Endothelial cell of umbilical vein (primary cell): ENCODE measurements around the gene SMAD6. TPM values are rescaled to one million over a fixed set of nuclear protein-coding genes. Genes with fewer than 3 reads are reported as not detected.

Experiments
- BruUV-seq: library from RNA; stranded (reverse); fragments of 400-500 nt; replicated peaks from 2 replicates; lab custom pipeline; 2021; lab: Mats Ljungman, UMichigan
- CTCF ChIA-PET: fragments of 300-600, 350-600 bp; sonication (Branson Sonifier 250); formaldehyde crosslinking; loops from one replicate; lab custom pipeline; 2021; ENCODE audit warnings: antibody characterized with exemption, inconsistent platforms; lab: Charles Lee
- POLR2A ChIA-PET: fragments of 300-600, 350-600 bp; sonication (Branson Sonifier 250); formaldehyde crosslinking; loops from one replicate; lab custom pipeline; 2021; ENCODE audit warnings: antibody characterized with exemption, inconsistent platforms; lab: Charles Lee
- DNase-seq: peaks from one replicate; pipeline ENCODE4 v3.0.0-alpha.2; 2011; ENCODE audit warnings: low read depth, low spot score
- FAIRE-seq: peaks from 2 replicates; lab custom pipeline; 2011; peaks lifted over from hg19 to GRCh38; lab: Jason Lieb, UNC
- H2AFZ ChIP-seq: 2 replicates; pipeline ENCODE4 v1.6.0; 2012; ENCODE audit warnings: low read depth, low read length, control low read depth, inconsistent platforms
- H3K27ac ChIP-seq: 2 replicates; pipeline ENCODE4 v1.5.1; 2011; ENCODE audit warnings: low read depth, mild to moderate bottlenecking, control low read depth, low read length, moderate library complexity; ENCODE audit not compliant: insufficient read depth
- H3K27me3 ChIP-seq, 2 experiments: 2 replicates each; pipeline versions ENCODE4 v1.6.0 to v1.6.1; 2011; ENCODE audit warnings: low read length in 2 of 2, mixed read lengths in 1 of 2; ENCODE audit not compliant: control insufficient read depth in 2 of 2, insufficient read depth in 2 of 2
- H3K36me3 ChIP-seq, 2 experiments: 2 replicates in 1 of 2; 3 replicates in 1 of 2; pipeline ENCODE4 v1.5.1; 2011; ENCODE audit warnings: low read length in 2 of 2, mild to moderate bottlenecking in 1 of 2, moderate library complexity in 1 of 2; ENCODE audit not compliant: control insufficient read depth in 2 of 2, insufficient read depth in 2 of 2; ENCODE audit errors: extremely low read depth in 1 of 2
- H3K4me1 ChIP-seq: 3 replicates; pipeline ENCODE4 v1.5.1; 2011; ENCODE audit warnings: mild to moderate bottlenecking, low read length; ENCODE audit not compliant: control insufficient read depth, insufficient read depth; ENCODE audit errors: extremely low read depth
- H3K4me2 ChIP-seq: 2 replicates; pipeline ENCODE4 v1.6.1; 2011; ENCODE audit warnings: low read length, control low read depth, mixed read lengths; ENCODE audit not compliant: insufficient read depth
- H3K4me3 ChIP-seq, 3 experiments: fragments of 200-600 bp in 1 of 3; sonication (generic), shearing (Covaris generic) in 1 of 3; replicated peaks in 1 of 3; 2 replicates each; pipeline ENCODE4 v1.5.1; 2011 to 2016; ENCODE audit warnings: control low read depth in 3 of 3, low read length in 3 of 3, mild to moderate bottlenecking in 2 of 3, inconsistent platforms in 1 of 3, low read depth in 1 of 3, moderate library complexity in 1 of 3; ENCODE audit not compliant: insufficient read depth in 1 of 3
- H3K79me2 ChIP-seq: 2 replicates; pipeline ENCODE4 v1.6.0; 2012; ENCODE audit warnings: low read length, inconsistent platforms; ENCODE audit not compliant: control insufficient read depth, insufficient read depth
- H3K9ac ChIP-seq: replicated peaks from 2 replicates; pipeline ENCODE3; 2011; ENCODE audit warnings: low read length, control low read depth; ENCODE audit not compliant: insufficient read depth; ENCODE audit errors: extremely low read depth
- H3K9me1 ChIP-seq: replicated peaks from 3 replicates; pipeline ENCODE4 v1.6.0; 2011; ENCODE audit warnings: mild to moderate bottlenecking, low read length; ENCODE audit not compliant: control insufficient read depth, insufficient read depth; ENCODE audit errors: extremely low read depth
- H3K9me3 ChIP-seq: replicated peaks from 2 replicates; pipeline ENCODE4 v1.5.1; 2012; ENCODE audit warnings: low read length, inconsistent platforms; ENCODE audit not compliant: control insufficient read depth, insufficient read depth
- H4K20me1 ChIP-seq: replicated peaks from 2 replicates; pipeline ENCODE3; 2011; ENCODE audit warnings: mild to moderate bottlenecking, low read length; ENCODE audit not compliant: control insufficient read depth, insufficient read depth; ENCODE audit errors: extremely low read depth
- EZH2 ChIP-seq: IDR thresholded peaks from 2 replicates; pipeline ENCODE4 v1.6.1; 2012; ENCODE audit warnings: borderline replicate concordance, low read depth, mild to moderate bottlenecking, moderate library complexity, low read length, inconsistent platforms; ENCODE audit not compliant: severe bottlenecking
- MYC ChIP-seq: IDR thresholded peaks from one replicate; pipeline ENCODE4 v1.6.1; 2011; ENCODE audit warnings: mild to moderate bottlenecking, low read depth, low read length
- POLR2AphosphoS5 ChIP-seq: IDR thresholded peaks from 2 replicates; pipeline ENCODE4 v1.6.1; 2012; ENCODE audit warnings: low read depth, mild to moderate bottlenecking, control low read depth, low read length, moderate library complexity; ENCODE audit not compliant: insufficient read depth
- dilution Hi-C: fragments of 300-500 bp; cut with MboI; formaldehyde crosslinking; loops from one replicate; pipeline ENCODE4 v1.15.0; 2019; ENCODE audit warnings: low sequenced_read_pairs; ENCODE audit not compliant: extremely low pct_ligation_motif_present
- intact Hi-C: fragments of 100-400 bp; cut with micrococcal nuclease; formaldehyde crosslinking; loops from one replicate; pipeline ENCODE4 v1.10.0; 2022
- polyA plus RNA-seq, 4 experiments: library from polyadenylated mRNA; depleted of rRNA in 3 of 4; stranded (reverse) in 3 of 4; unstranded in 1 of 4; fragments of >200 nt; gene quantifications; 2 replicates each; pipeline versions ENCODE4 v1.2.1 to v1.2.3, GENCODE V29; 2011 to 2012; ENCODE audit warnings: missing spikeins in 1 of 4
- total RNA-seq: library from RNA; stranded (reverse); gene quantifications from 2 replicates; pipeline ENCODE4 v1.2.3, GENCODE V29; 2021
- TF ChIP-seq, protein P1 (sequence below), 2 donors: IDR thresholded peaks; 1 replicate in 1 of 2; 2 replicates in 1 of 2; pipeline ENCODE4 v1.5.1; 2011; ENCODE audit warnings: low read length in 2 of 2, mild to moderate bottlenecking in 2 of 2, moderate library complexity in 2 of 2, control low read depth in 1 of 2, inconsistent platforms in 1 of 2, low read depth in 1 of 2; ENCODE audit not compliant: insufficient read depth in 1 of 2; ENCODE audit errors: extremely low read depth in 1 of 2
- TF ChIP-seq, protein P2 (sequence below): IDR thresholded peaks from 2 replicates; pipeline ENCODE4 v1.6.1; 2011; ENCODE audit not compliant: insufficient read depth, insufficient read length

Gene SMAD6
- total and polyA plus RNA-seq, 2 donors (not counting 3 experiments of a cell fraction or from before 2014, with no cell fraction given) = 7.3 to 12.5 TPM

DNA sequence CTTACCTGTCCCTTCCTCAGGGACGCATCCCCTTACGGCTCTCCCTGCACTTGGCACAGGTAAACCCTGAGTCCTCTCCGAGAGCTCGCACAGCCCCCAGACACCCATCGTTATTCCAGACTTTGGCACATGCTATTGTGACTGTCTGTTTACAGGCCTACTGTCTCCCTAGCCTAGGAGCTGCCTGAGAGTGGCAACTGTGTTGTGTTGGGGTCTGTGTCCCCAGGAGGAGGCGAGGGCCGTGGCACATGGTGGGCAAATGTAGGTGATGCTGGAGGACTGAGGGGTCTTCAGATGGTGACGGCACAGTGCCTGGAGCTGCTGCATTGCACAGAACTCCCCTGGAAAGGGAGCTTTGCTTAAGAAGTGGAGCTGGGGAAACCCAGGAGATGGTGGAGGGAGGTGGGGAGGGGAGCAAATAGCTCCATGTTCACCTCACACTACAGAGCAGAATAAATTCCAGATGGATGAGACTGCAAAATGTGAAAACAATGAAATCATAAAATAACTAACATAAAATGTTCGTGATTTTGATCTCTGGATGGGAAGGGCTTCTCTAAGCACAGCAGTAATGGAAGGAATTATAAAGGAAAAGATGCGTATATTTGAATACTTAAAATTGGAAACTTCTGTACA is 96.5 kb downstream of the SMAD6 start:
- Histone ChIP-seq H3K9ac (no peak overlapping the region), H3K79me2 (no peaks in the 10 kb centered on the region), H3K4me3 (no peak overlapping the region), H2AFZ (no peak overlapping the region), H3K4me1 (peaks cover 16% of the 10 kb centered on the region), H3K4me2 (no peak overlapping the region), H3K36me3 (no peaks in the 10 kb centered on the region), H3K9me3 (no peaks in the 10 kb centered on the region), H3K27ac (no peak overlapping the region), H4K20me1 (no peaks in the 10 kb centered on the region), H3K9me1 (no peaks in the 10 kb centered on the region), H3K27me3 (no peaks in the 10 kb centered on the region)
- FAIRE-seq = no peak
- ChIA-PET POLR2A (interaction anchor here (0.6 kb wide), 1 partner anchor 50 kb away, joined by 3 read pairs; no protein-coding TSS in a partner anchor), CTCF (interaction anchor here (0.6 to 3.9 kb wide), 5 partner anchors 9 to 65 kb away, joined by 3 to 24 read pairs (median 4); no protein-coding TSS in a partner anchor)
- TF ChIP-seq POLR2AphosphoS5 = no peak
- no peak for TF ChIP-seq MYC
- TF ChIP-seq, protein P1, sequence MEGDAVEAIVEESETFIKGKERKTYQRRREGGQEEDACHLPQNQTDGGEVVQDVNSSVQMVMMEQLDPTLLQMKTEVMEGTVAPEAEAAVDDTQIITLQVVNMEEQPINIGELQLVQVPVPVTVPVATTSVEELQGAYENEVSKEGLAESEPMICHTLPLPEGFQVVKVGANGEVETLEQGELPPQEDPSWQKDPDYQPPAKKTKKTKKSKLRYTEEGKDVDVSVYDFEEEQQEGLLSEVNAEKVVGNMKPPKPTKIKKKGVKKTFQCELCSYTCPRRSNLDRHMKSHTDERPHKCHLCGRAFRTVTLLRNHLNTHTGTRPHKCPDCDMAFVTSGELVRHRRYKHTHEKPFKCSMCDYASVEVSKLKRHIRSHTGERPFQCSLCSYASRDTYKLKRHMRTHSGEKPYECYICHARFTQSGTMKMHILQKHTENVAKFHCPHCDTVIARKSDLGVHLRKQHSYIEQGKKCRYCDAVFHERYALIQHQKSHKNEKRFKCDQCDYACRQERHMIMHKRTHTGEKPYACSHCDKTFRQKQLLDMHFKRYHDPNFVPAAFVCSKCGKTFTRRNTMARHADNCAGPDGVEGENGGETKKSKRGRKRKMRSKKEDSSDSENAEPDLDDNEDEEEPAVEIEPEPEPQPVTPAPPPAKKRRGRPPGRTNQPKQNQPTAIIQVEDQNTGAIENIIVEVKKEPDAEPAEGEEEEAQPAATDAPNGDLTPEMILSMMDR (IDR thresholded peaks at IDR 0.05; ENCODE audit: extremely low read depth in 1 of 2, insufficient read depth in 1 of 2, low read depth in 1 of 2, low read length in 2 of 2) = no peak
- TF ChIP-seq EZH2 = no peak
- TF ChIP-seq, protein P2, sequence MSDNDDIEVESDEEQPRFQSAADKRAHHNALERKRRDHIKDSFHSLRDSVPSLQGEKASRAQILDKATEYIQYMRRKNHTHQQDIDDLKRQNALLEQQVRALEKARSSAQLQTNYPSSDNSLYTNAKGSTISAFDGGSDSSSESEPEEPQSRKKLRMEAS = no peak
- peak; percentile 24 for DNase-seq
- BruUV-seq = no TSS peak
- intact Hi-C loops (no loop called here), dilution Hi-C loops (no loop called here)
